GM21515 (cell line): ENCODE measurements around the gene VPS52.

Source experiments
- ATAC-seq: cut with Tn5 transposase; IDR thresholded peaks from one replicate; pipeline ENCODE4 v1.9.1; 2021; ENCODE audit not compliant: unreplicated experiment

The VPS52 gene

DNA sequence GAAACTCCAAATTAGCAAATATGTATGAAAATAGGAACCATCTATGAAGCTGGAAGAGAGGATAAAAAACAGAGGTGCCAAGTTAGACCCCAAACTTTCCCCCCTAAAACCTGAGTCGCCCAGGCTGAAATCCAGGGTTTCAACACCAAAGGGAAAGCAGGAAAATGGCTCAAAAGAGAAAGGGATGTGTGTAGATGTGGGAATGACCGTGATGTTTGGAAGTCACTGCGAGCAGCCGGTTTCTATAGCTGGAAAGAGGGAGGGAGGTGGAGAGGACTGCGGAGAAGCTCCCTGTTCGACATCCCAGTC lies 58.9 kb downstream of the VPS52 start:
- no peak for ATAC-seq

DNA sequence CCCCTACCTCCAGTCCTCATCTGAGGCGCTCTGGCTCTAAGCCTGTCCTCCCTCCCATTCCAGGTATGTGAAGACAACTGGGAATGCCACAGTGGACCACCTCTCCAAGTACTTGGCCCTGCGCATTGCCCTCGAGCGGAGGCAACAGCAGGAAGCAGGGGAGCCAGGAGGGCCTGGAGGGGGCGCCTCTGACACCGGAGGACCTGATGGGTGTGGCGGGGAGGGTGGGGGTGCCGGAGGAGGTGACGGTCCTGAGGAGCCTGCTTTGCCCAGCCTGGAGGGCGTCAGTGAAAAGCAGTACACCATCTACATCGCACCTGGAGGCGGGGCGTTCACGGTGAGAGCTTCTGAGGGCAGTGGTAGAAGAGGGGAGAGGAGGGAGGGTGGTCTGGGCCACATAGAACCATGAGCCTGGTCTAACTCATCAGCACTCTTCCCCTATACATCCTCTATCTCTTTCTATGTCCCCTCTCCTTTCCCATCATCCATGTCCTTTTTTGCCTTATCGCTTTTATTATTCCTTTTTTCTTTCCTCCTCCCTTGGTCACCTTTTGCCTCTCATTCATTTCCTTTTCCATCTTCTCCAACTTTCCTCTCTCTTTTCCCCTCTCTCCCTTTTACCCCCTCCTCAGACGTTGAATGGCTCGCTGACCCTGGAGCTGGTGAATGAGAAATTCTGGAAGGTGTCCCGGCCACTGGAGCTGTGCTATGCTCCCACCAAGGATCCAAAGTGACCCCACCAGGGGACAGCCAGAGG lies 59.8 kb downstream of the VPS52 start:
- no peak for ATAC-seq

DNA sequence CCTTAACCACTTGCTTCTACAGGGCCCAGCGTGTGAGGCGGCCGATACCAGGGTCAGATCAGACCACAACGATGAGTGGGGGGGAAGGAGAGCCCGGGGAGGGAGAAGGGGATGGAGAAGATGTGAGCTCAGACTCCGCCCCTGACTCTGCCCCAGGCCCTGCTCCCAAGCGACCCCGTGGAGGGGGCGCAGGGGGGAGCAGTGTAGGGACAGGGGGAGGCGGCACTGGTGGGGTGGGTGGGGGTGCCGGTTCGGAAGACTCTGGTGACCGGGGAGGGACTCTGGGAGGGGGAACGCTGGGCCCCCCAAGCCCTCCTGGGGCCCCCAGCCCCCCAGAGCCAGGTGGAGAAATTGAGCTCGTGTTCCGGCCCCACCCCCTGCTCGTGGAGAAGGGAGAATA lies 60.5 kb downstream of the VPS52 start:
- ATAC-seq, result no peak

DNA sequence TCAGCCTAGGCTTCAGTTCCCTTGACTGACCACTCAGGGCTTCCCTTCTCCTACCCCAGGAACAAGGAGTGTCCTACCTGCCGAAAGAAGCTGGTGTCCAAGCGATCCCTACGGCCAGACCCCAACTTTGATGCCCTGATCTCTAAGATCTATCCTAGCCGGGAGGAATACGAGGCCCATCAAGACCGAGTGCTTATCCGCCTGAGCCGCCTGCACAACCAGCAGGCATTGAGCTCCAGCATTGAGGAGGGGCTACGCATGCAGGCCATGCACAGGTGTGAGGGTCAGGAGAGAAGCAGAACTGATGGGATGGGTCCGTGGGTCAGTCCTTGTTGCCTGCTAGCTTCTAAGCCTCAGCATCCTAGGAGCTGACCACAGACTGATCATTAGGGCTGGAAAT lies 61.8 kb downstream of the VPS52 start:
- ATAC-seq, result no peak

DNA sequence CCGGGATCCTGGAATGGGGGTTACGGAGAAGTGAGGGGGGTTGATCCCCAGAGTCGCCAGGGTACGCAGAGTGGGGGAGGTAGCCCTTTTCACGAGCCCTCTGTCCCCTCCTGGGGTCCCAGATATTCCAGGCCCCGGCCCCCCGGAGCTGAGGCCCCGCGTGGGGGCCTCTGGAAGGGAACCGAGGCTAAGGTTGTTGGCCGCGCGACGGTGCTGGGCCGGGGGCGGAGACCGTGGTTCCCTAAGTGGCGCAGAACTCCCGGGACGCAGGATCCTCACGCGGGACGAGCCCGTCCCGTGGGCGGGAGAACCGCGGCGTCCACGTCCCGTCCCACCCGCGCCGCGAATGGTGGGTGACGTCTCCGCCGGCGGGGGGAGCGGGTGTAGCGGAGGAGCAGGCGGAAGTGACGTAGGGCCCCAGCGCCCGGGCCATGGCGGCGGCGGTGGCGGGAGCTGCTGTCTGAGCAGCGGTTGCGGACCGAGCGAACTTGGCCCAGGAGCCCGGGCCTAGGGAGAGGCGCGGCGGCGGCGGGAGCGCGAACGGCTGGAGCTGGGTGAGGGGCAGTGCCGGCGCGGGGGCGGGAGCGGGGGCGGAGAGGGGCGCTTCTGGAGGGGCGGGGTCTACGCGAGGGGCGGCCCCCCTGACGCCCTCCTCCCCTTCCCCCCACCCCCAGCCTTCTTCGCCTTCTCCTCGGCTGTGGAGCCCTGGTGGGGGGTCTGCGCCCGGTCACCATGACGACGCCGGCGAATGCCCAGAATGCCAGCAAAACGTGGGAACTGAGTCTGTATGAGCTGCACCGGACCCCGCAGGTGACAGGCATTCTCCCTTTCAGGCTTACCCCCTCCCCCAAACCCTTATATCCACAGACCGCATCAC lies 63.3 kb downstream of the VPS52 start, which contains the start of gene RING1:
Gene RING1, plus strand, starts transcription at position 410 of the 877 bp plus-strand sequence. Its CDS starts 323 bp downstream, at position 733.
- ATAC-seq, result no peak

DNA sequence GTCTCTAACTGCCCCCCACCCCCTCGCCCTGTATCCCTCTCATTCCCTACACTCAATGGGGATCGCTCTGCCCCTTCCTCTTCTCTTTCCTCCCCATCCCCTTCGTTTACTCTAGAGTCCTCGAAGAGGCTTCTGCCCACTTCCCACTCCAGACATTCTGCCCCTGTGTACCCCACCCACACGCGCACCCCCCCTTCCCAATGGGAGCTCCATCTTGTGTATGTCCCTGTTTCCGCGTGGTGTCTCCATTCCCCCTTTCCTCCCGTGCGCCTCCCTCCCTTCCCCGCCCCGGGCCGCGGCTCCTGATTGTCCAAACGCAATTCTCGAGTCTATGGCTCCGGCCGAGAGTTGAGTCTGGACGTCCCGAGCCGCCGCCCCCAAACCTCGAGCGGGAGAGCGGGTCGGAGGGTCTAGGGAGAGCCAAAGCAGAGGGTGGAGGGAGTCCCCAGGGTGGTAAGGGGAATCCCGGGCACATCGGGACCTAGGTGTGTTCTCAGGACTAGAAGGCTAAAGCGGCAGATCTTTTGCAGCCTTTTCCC lies 64.1 kb downstream of the VPS52 start:
- no peak for ATAC-seq

DNA sequence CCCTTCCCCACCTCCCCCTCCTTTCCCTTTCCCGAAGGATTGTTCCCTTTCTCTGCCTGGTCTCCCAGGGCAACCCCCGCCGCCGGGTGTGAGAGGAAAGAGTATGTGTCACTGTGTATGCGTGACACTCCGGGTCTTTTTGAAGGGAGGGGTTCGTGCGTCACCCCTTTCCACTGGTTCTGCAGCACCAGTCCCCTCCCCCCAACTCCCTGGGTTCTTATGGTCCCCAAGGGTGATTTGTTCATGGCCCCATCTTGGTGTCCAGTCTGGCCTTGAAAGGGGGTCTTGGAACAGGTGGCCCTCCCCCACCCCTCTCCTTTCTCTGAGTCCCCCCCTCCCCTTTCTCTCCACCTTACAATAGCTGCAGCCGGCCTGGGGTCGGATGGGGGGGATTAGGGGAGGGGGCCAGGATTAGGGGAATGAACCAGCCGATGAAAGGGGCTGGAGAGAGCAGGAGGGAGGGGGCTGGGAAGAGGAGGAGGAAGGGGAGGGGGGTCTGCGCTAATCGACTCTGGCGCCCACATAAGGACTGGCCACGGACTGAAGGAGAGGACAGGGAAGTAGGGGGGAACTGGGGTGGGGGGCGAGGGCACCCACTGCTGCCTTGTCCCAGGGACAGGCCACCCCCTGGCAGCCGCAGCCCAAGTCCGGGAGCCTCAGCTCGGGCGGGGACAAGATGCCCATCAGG lies 64.7 kb downstream of the VPS52 start:
- no peak for ATAC-seq

DNA sequence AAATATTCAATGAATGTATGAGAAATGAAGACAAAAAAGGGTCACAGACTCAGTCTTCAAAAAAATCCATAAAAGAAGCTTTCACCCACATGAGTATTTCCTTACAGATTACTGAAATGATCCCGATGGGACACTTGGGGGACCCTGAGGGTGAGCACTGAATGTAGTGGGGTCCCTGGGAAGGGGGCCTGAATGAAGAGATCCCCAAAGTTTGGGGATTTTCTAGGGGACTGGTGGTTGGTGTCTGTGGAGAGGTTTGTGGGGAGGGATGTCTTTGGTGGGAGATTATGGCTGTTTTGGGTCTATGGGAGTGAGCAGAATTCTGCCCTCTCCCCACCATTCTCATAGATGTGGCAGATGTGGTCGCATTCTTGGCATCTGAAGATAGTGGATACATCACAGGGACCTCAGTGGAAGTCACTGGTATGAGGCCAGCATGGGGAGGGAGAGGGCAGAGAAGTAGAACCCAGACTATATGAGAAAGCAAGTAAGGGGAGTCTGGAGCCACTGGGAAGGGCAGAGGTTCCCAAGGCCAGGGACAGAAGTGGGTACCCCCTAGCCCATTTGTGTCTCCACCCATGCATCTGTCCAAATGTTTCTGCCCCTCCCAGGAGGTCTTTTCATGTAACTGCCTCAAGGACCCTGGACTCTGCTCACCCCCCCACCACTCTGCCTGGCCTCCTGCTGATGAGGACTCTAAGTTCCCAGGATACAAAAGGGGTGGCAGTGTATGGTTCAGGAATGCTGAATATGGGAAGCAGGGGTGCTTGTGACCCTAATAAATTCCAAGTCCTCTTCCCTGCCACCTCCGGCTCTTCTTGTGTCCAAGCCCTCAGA lies 65.4 kb downstream of the VPS52 start:
- no peak for ATAC-seq

DNA sequence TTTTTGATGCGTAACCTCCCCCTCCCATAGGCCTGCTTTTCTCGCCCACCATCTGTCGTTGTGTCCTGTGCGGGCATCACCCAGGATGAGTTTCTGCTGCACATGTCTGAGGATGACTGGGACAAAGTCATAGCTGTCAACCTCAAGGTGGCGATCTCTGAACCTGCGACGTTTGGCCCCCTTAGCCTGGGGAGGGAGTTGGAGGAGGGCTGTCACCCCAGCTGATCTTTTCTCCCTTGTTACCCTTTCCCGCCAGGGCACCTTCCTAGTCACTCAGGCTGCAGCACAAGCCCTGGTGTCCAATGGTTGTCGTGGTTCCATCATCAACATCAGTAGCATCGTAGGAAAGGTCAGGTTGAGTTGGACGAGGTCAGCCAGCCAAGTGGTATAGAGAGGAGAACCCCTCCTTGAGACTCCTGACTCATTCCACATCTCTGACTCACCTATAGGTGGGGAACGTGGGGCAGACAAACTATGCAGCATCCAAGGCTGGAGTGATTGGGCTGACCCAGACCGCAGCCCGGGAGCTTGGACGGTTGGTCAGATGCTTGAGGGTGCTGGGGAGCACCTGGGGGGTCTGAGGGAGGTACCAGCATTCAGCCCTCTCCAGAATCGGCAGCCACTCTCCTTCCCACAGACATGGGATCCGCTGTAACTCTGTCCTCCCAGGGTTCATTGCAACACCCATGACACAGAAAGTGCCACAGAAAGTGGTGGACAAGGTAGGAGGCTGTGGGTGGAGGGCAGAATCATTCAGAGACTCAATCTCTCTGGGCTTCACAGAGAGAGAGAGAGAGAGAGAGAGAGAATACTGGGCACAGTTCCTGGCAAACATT lies 66.3 kb downstream of the VPS52 start:
- ATAC-seq, result no peak

DNA sequence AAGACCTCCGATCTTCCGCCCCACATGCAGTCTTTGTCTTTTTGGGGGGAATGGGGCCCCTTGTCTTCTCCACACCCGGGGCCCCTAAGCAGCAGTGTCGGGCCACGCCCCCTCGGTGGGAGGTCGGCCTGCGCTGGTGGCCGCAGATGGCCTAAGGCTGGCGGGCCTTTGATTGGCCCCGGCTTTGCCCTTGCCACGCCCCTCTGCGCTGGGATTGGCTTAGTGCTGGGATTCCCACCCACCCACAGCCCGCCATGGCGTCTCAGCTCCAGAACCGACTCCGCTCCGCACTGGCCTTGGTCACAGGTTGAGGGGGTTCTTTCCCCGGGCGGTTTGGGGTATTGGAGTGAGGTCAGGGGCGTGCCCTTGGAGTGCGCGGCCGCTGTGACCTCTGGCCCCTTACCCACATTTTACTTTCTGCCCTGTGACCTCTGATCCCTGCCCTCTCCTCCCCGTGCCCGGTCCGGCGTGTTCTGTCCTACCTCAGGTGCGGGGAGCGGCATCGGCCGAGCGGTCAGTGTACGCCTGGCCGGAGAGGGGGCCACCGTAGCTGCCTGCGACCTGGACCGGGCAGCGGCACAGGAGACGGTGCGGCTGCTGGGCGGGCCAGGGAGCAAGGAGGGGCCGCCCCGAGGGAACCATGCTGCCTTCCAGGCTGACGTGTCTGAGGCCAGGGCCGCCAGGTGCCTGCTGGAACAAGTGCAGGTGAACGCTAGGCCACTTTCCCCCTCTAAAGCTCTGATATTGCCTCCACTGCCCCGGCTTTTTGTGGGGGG lies 67.1 kb downstream of the VPS52 start, which contains the start of gene HSD17B8:
Gene HSD17B8, plus strand, starts transcription at position 241 of the 776 bp plus-strand sequence. Its CDS starts 14 bp downstream, at position 255.
- peak; percentile 42 for ATAC-seq

DNA sequence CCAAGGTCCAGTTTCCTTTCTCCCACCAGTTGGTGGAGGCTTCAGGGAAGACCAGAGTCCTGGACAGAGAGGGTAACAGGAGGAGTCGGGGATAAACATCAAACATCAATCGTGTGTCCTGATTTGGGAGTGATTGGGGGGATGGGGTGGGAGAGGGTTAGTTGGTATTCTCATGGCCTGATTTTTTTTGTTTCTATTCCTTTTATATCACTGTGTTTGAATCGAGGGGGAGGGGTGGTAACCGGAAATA lies 67.6 kb downstream of the VPS52 start:
- ATAC-seq, result no peak

DNA sequence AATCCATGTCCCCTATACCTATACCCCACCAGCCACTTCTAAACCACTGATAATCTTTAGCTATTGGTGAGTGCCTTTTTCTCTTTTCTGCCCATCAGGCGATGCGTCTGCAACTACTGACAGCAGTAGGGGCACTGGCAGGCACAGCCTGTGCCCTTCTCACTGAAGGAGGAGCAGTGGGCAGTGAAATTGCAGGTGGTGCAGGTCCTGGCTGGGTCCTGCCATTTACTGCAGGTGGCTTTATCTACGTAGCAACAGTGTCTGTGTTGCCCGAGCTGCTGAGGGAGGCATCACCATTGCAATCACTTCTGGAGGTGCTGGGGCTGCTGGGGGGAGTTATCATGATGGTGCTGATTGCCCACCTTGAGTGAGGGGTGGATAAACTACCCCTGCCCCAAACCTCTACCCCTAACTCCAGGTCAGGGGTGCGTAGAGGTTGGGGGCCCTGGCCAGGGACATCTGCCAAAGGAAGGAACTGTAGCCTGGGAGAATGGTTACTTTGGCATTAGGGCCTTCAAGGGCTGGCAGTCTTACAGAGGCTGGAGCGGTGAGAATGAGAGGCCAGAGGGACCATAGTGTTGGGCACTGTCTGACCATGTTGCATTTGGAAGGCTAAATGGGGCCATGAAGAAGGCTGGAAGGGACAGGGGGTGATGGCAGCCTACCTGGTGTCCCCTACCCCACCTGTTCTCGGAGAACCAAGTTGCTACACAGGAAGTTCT lies 68.1 kb downstream of the VPS52 start:
- ATAC-seq, result no peak

DNA sequence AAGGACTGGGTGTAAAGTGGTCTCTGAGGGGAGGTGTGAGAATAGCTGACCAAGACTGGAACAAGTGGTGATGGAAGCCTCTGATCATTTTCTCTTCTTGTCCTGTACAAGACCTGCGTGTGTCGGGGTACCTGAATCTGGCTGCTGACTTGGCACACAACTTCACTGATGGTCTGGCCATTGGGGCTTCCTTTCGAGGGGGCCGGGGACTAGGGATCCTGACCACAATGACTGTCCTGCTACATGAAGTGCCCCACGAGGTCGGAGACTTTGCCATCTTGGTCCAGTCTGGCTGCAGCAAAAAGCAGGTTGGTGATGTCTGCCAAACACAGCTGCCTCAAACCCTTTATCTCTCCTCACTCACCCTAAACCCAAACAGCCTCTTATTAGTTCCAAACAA lies 68.9 kb downstream of the VPS52 start:
- no peak for ATAC-seq

DNA sequence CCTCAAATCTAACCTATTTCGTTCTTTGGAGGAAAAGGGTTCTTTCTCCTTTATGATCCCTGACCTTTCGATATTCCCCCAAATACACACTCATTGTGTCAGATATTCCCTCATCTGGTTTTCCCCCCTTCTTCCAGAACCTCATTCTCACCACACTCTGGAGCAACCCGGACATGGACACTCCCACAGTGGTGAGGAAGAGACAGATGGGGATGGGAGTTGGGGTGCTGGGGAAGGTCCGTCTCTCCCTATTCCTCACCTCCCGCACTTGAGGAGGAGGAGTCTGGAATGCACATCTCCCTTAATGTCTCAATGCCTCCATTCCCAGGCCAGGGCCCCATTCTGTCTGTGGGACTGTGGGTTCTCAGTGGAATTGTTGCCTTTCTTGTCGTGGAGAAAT lies 69.7 kb downstream of the VPS52 start:
- no peak for ATAC-seq

DNA sequence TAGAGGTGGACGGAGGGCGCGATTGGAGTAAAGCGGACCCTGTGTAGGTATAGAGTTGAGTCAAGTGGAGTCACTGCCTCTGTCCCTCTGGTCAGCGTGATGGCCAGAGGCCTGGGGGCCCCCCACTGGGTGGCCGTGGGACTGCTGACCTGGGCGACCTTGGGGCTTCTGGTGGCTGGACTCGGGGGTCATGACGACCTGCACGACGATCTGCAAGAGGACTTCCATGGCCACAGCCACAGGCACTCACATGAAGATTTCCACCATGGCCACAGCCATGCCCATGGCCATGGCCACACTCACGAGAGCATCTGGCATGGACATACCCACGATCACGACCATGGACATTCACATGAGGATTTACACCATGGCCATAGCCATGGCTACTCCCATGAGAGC lies 70.5 kb downstream of the VPS52 start:
- peak; percentile 1 for ATAC-seq
